ENCODE data around the gene THAP8. TPM values are rescaled to one million over a fixed set of nuclear protein-coding genes. Genes with fewer than 3 reads are reported as not detected.

Gene THAP8
- total RNA-seq, 1 experiment from 2014 or later, result 5.4 TPM

DNA sequence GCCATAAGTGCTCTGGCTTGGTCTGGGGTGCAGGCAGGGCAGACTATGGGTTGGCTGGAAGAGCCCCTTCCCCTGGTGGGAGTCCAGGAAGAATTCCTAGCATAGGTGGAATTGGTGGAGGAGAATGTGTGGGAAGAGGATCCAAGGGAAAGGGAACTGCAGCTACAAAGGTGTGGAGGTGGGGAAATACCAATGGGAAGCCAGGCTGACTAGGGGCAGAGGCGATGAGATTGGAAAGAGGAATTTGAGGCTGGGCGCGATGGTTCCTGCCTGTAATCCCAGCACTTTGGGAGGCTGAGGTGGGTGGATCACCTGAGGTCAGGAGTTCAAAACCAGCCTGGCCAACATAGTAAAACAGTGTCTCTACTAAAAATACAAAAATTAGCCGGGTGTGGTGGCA, 63.9 kb downstream of the THAP8 start:
- no peak overlapping the region for H4K5ac ChIP-seq (ENCODE audit: insufficient read length, low read depth, low read length)
- WGBS (ENCODE audit: extremely low coverage, insufficient read length, low lambda C conversion rate), result no CpG with 5 or more reads among the region's 4 CpGs
- TF ChIP-seq, protein P1, sequence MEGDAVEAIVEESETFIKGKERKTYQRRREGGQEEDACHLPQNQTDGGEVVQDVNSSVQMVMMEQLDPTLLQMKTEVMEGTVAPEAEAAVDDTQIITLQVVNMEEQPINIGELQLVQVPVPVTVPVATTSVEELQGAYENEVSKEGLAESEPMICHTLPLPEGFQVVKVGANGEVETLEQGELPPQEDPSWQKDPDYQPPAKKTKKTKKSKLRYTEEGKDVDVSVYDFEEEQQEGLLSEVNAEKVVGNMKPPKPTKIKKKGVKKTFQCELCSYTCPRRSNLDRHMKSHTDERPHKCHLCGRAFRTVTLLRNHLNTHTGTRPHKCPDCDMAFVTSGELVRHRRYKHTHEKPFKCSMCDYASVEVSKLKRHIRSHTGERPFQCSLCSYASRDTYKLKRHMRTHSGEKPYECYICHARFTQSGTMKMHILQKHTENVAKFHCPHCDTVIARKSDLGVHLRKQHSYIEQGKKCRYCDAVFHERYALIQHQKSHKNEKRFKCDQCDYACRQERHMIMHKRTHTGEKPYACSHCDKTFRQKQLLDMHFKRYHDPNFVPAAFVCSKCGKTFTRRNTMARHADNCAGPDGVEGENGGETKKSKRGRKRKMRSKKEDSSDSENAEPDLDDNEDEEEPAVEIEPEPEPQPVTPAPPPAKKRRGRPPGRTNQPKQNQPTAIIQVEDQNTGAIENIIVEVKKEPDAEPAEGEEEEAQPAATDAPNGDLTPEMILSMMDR (conservative IDR thresholded peaks at IDR 0.05), result no peak

More for the DNA sequence above, 63.9 kb downstream of the THAP8 start:
- Histone ChIP-seq H3K4me1 (ENCODE audit: insufficient read depth, low read length) (no peaks in the 10 kb centered on the region), H3K27ac (ENCODE audit: insufficient read length, low read depth, low read length) (no peak overlapping the region), H2BK5ac (ENCODE audit: insufficient read length, low read length) (no peak overlapping the region), H2AFZ (ENCODE audit: low read length) (no peak overlapping the region), H2AK5ac (ENCODE audit: insufficient read length, low read length) (no peak overlapping the region), H2BK12ac (ENCODE audit: insufficient read length, low read depth, low read length) (no peak overlapping the region), H3K56ac (ENCODE audit: insufficient read length, low read depth, low read length) (no peak overlapping the region), H3K23me2 (ENCODE audit: insufficient read length, low read depth, low read length, poor library complexity, severe bottlenecking) (no peaks in the 10 kb centered on the region), H2BK120ac (ENCODE audit: low read depth, low read length, poor library complexity, severe bottlenecking) (no peak overlapping the region), H3K18ac (ENCODE audit: insufficient read length, low read depth, low read length) (no peak overlapping the region), H3K9me3 (ENCODE audit: control insufficient read depth, low read depth, low read length) (no peaks in the 10 kb centered on the region), H2BK15ac (ENCODE audit: low read depth, low read length) (no peak overlapping the region), H4K91ac (ENCODE audit: insufficient read length, low read depth, low read length) (no peak overlapping the region), H3K9ac (ENCODE audit: extremely low read depth, insufficient read length, low read length) (no peak overlapping the region), H3K14ac (ENCODE audit: insufficient read depth, low read length) (no peak overlapping the region; the same call in 1 of the 2 replicates), H3K79me1 (ENCODE audit: insufficient read depth, low read depth, low read length, poor library complexity, severe bottlenecking) (no peaks in the 10 kb centered on the region), H3T11ph (ENCODE audit: low read length) (no peak overlapping the region), H4K20me1 (ENCODE audit: control insufficient read depth, insufficient read depth, insufficient read length) (peaks cover 3% of the 10 kb centered on the region), H4K8ac (replicated peaks; ENCODE audit: insufficient read length, low read depth, low read length) (no peak overlapping the region), H3K79me2 (ENCODE audit: insufficient read depth, low read length) (no peaks in the 10 kb centered on the region), H3K27me3 (ENCODE audit: insufficient read depth, low read length) (no peaks in the 10 kb centered on the region; the same call in 1 of the 2 replicates), H2BK20ac (ENCODE audit: low read depth, low read length, poor library complexity, severe bottlenecking) (no peak overlapping the region), H3K4me2 (ENCODE audit: insufficient read depth, insufficient read length, low read length) (no peak overlapping the region), H3K23ac (ENCODE audit: insufficient read length, low read depth, low read length) (no peak overlapping the region), H3K4ac (ENCODE audit: low read depth, low read length) (no peak overlapping the region)
- no peaks in the 10 kb centered on the region; a peak in 2 of 5 replicates for H3K9me3 Mint-ChIP-seq
- no peak overlapping the region; a peak in 1 of 5 replicates for H3K4me3 Mint-ChIP-seq
- peaks cover 9 to 14% of the 10 kb centered on the region in 2 experiments for H3K4me1 Mint-ChIP-seq
- DNase-seq, result no peak
- H3K36me3 Mint-ChIP-seq (ENCODE audit: insufficient read depth in 1 of 3, low read depth in 3 of 3), result no peaks in the 10 kb centered on the region; a peak in 2 of 7 replicates
- H3K27me3 Mint-ChIP-seq (ENCODE audit: low read depth), result peaks cover 47% of the 10 kb centered on the region
- no peak overlapping the region for H3K27ac Mint-ChIP-seq
